ENCODE data around the gene KCNAB1. TPM values are rescaled to one million over a fixed set of nuclear protein-coding genes. Genes with fewer than 3 reads are reported as not detected.

The KCNAB1 gene
- total RNA-seq, 1 experiment from 2014 or later = not detected

DNA sequence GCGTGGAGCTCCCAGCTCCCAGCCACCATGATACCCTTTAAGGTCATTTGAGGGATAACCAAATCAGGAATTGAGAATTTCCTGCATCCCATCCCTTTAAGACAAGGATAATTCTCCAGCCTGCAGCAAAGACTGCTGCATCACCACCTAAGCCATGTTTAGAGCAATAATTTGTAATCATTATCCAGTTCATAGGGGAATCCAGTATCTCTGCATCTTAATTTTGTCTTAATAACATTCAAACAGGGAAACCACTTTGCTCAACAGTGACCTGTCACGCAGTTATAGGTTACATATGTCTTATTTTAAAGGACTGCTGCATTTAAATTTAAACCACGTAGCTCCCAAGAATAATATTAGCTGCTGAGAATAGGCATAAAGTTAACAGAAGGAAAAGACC is 246.2 kb downstream of the KCNAB1 start:
- H3K9me3 ChIP-seq (ENCODE audit: control insufficient read depth in 1 of 2, insufficient read depth in 1 of 2, low read depth in 1 of 2, low read length in 2 of 2) = no peaks in the 10 kb centered on the region
- H3K27ac ChIP-seq (ENCODE audit: low read depth, low read length) = no peak overlapping the region
- no peak overlapping the region for H3K4me3 ChIP-seq (replicated peaks in 1 of 2; ENCODE audit: low read depth in 1 of 2, low read length in 2 of 2)
- no peaks in the 10 kb centered on the region for H3K27me3 ChIP-seq (ENCODE audit: insufficient read depth, low read length)
- ATAC-seq = no peak
- CTCF ChIA-PET = no interaction called here
- H3K4me2 ChIP-seq (ENCODE audit: low read length) = no peak overlapping the region
- H3K9me2 ChIP-seq (ENCODE audit: insufficient read depth) = no peaks in the 10 kb centered on the region
- no TSS peak for BruUV-seq (replicated peaks)
- H4K20me1 ChIP-seq (ENCODE audit: insufficient read depth) = no peaks in the 10 kb centered on the region
- H3K9ac ChIP-seq (ENCODE audit: low read length) = no peak overlapping the region
- H3K79me2 ChIP-seq (ENCODE audit: insufficient read depth, low read length) = no peaks in the 10 kb centered on the region
- intact Hi-C loops (cut with micrococcal nuclease) = no loop called here
- H3K36me3 ChIP-seq (ENCODE audit: control insufficient read depth in 1 of 2, insufficient read depth in 2 of 2, low read length in 2 of 2) = no peaks in the 10 kb centered on the region
- H3K4me1 ChIP-seq (ENCODE audit: control insufficient read depth in 1 of 2, insufficient read depth in 2 of 2, low read length in 2 of 2) = no peaks in the 10 kb centered on the region
- DNase-seq (ENCODE audit: low read depth, low spot score) = no peak
- TF ChIP-seq EZH2phosphoT487 (IDR thresholded peaks at IDR 0.05; ENCODE audit: borderline replicate concordance) (no peak), EZH2 (IDR thresholded peaks at IDR 0.05) (no peak), ELF1 (IDR thresholded peaks at IDR 0.05; ENCODE audit: borderline replicate concordance, low read depth) (no peak), POLR2AphosphoS5 (IDR thresholded peaks at IDR 0.05; ENCODE audit: low read depth, low read length) (no peak), SIN3A (IDR thresholded peaks at IDR 0.05; ENCODE audit: low read depth) (no peak), CTCF (IDR thresholded peaks at IDR 0.05 in 2 of 3, conservative IDR thresholded peaks at IDR 0.05 in 1 of 3; ENCODE audit: borderline replicate concordance in 1 of 3, insufficient read depth in 1 of 3, low read depth in 2 of 3, low read length in 2 of 3) (no peak), ZNF274 (IDR thresholded peaks at IDR 0.05; ENCODE audit: low read depth, low read length) (no peak), POLR2A (IDR thresholded peaks at IDR 0.05; ENCODE audit: borderline replicate concordance, extremely low read depth, insufficient read depth, insufficient read length) (no peak), YY1 (IDR thresholded peaks at IDR 0.05; ENCODE audit: extremely low read depth, insufficient replicate concordance, low read depth, low read length) (no peak), TCF7L2 (IDR thresholded peaks at IDR 0.05; ENCODE audit: borderline replicate concordance, extremely low read depth, insufficient read depth, insufficient read length) (no peak), SP1 (IDR thresholded peaks at IDR 0.05; ENCODE audit: low read depth) (no peak), CBX3 (IDR thresholded peaks at IDR 0.05; ENCODE audit: low read depth) (no peak), ZFX (IDR thresholded peaks at IDR 0.05) (no peak)
- TF ChIP-seq, protein P1, sequence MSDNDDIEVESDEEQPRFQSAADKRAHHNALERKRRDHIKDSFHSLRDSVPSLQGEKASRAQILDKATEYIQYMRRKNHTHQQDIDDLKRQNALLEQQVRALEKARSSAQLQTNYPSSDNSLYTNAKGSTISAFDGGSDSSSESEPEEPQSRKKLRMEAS (IDR thresholded peaks at IDR 0.05) = no peak
- RAD21 ChIA-PET (ENCODE audit: low non-redundant PET in 1 of 2, low total read pairs in 2 of 2, uncharacterized antibody in 2 of 2, unreplicated experiment in 2 of 2) = no interaction called here
- H2AFZ ChIP-seq (ENCODE audit: low read depth, low read length, poor library complexity, severe bottlenecking) = no peak overlapping the region
- POLR2A ChIA-PET = no interaction called here

Measured in HCT116 (cell line).